ENCODE measurements around the gene OR52E2. TPM values are rescaled to one million over a fixed set of nuclear protein-coding genes. Genes with fewer than 3 reads are reported as not detected.

The OR52E2 gene
- total RNA-seq (2014; rRNA removed; shearing (Covaris generic); ENCODE audit: low replicate concordance) = not detected in 2 replicates

DNA sequence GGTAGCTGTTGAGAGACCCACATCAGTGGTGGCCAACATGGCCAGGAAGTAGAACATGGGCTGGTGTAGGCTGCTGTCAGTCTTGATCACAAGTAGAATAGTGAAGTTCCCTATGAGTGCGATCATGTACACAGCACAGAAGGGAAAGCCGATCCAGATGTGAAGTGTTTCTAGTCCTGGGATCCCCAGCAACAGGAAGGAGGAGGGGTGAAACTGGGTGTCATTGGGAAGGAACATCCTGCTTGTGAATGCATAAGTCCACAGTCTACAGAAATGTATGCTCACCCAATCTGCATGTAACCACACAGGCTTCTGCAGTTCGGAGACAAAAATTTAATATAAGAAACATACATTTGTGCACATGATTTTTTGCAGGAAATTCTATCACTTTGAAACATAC is at the start of gene OR52E2:
Gene OR52E2, minus strand, starts transcription at position 237 of the 400 bp plus-strand sequence. Its CDS starts 0 bp downstream, at position 237.
- no peaks in the 10 kb centered on the region for H3K4me1 ChIP-seq (ENCODE audit: low read length)
- no peak for DNase-seq
- H3K79me2 ChIP-seq (ENCODE audit: low read length) = no peaks in the 10 kb centered on the region
- H3K27ac ChIP-seq (ENCODE audit: low read length) = no peak within 1 kb of the TSS
- H4K20me1 ChIP-seq (ENCODE audit: insufficient read depth, low read depth, low read length) = no peaks in the 10 kb centered on the region
- no peak within 1 kb of the TSS for H3K4me3 ChIP-seq (ENCODE audit: low read length)
- H3K27me3 ChIP-seq (ENCODE audit: low read length) = no peaks in the 10 kb centered on the region
- no peak within 1 kb of the TSS for H2AFZ ChIP-seq (ENCODE audit: low read length)
- no peak within 1 kb of the TSS for H3K4me2 ChIP-seq (ENCODE audit: low read depth, low read length, poor library complexity, severe bottlenecking)
- no peaks in the 10 kb centered on the region for H3K36me3 ChIP-seq (ENCODE audit: insufficient read depth, low read length)
- H3K9me2 ChIP-seq (replicated peaks; ENCODE audit: insufficient read depth, low read length) = no peaks in the 10 kb centered on the region
- no peaks in the 10 kb centered on the region for H3K9me3 ChIP-seq (ENCODE audit: low read length)
- H3K9ac ChIP-seq (ENCODE audit: low read length) = no peak within 1 kb of the TSS

DNA sequence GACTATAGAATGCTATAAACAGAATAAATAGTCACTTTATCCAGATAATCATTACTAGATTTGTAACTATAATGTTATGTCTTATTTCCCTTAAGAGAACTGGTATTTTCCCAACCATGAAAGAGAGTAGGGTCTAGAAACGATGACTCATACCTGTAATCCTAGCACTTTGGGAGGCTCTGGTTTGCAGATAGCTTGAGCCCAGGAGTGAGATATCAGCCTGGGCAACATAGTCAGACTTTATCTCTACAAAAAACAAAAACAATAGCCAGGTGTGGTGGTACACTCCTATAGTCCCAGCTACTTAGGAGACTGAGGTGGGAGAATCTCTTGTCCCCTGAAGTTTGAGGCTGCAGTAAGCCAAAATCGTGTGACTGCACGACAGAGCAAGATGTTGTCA is 47.9 kb upstream of the OR52E2 start:
- no peak overlapping the region for H3K4me2 ChIP-seq (ENCODE audit: low read depth, low read length, poor library complexity, severe bottlenecking)
- H3K36me3 ChIP-seq (ENCODE audit: insufficient read depth, low read length) = no peaks in the 10 kb centered on the region
- no peak overlapping the region for H3K9ac ChIP-seq (ENCODE audit: low read length)
- no peak overlapping the region for H3K4me3 ChIP-seq (ENCODE audit: low read length)
- H3K27me3 ChIP-seq (ENCODE audit: low read length) = no peaks in the 10 kb centered on the region
- H3K9me2 ChIP-seq (replicated peaks; ENCODE audit: insufficient read depth, low read length) = no peaks in the 10 kb centered on the region
- no peaks in the 10 kb centered on the region for H4K20me1 ChIP-seq (ENCODE audit: insufficient read depth, low read depth, low read length)
- no peak for DNase-seq
- no peak overlapping the region for H3K27ac ChIP-seq (ENCODE audit: low read length)
- H3K79me2 ChIP-seq (ENCODE audit: low read length) = no peaks in the 10 kb centered on the region
- H2AFZ ChIP-seq (ENCODE audit: low read length) = no peak overlapping the region
- H3K4me1 ChIP-seq (ENCODE audit: low read length) = no peaks in the 10 kb centered on the region
- H3K9me3 ChIP-seq (ENCODE audit: low read length) = no peaks in the 10 kb centered on the region

- H3K79me2 ChIP-seq (ENCODE audit: low read length) = no peaks in the 10 kb centered on the region
- H3K27me3 ChIP-seq (ENCODE audit: low read length) = no peaks in the 10 kb centered on the region
- no peaks in the 10 kb centered on the region for H3K36me3 ChIP-seq (ENCODE audit: insufficient read depth, low read length)
- H2AFZ ChIP-seq (ENCODE audit: low read length) = no peak overlapping the region
- H3K4me3 ChIP-seq (ENCODE audit: low read length) = no peak overlapping the region
- H3K4me2 ChIP-seq (ENCODE audit: low read depth, low read length, poor library complexity, severe bottlenecking) = no peak overlapping the region
- no peaks in the 10 kb centered on the region for H3K9me2 ChIP-seq (replicated peaks; ENCODE audit: insufficient read depth, low read length)
- no peak overlapping the region for H3K9ac ChIP-seq (ENCODE audit: low read length)
- H3K27ac ChIP-seq (ENCODE audit: low read length) = no peak overlapping the region
- H3K9me3 ChIP-seq (ENCODE audit: low read length) = no peaks in the 10 kb centered on the region
- no peaks in the 10 kb centered on the region for H3K4me1 ChIP-seq (ENCODE audit: low read length)
- H4K20me1 ChIP-seq (ENCODE audit: insufficient read depth, low read depth, low read length) = no peaks in the 10 kb centered on the region
- DNase-seq = no peak
These were observed 43.6 kb upstream of the OR52E2 start for GRCh38 chr11:5103066-5103465.

DNA sequence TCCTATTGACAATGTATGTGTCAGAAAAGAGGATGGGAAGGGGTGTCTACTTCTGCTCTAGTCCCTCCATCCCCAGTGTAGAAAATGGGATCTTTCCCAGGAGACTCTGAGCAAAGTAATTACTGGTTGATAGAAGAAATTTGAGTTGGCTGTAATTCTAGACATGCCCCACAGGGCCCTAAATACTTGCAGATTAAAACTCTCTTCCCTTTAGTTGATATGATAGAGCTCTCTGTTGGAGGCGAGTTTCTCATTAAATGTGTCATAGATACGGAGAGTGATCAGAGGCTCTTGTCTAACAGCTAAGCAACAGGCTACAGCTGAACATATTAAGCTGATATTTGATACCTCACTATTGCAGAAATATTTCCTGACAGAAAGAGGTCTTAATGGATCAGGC is 42.8 kb upstream of the OR52E2 start:
- DNase-seq = no peak
- no peak overlapping the region for H3K4me2 ChIP-seq (ENCODE audit: low read depth, low read length, poor library complexity, severe bottlenecking)
- no peak overlapping the region for H3K27ac ChIP-seq (ENCODE audit: low read length)
- no peaks in the 10 kb centered on the region for H3K36me3 ChIP-seq (ENCODE audit: insufficient read depth, low read length)
- H2AFZ ChIP-seq (ENCODE audit: low read length) = no peak overlapping the region
- H3K9ac ChIP-seq (ENCODE audit: low read length) = no peak overlapping the region
- no peaks in the 10 kb centered on the region for H3K4me1 ChIP-seq (ENCODE audit: low read length)
- H3K9me2 ChIP-seq (replicated peaks; ENCODE audit: insufficient read depth, low read length) = no peaks in the 10 kb centered on the region
- no peaks in the 10 kb centered on the region for H3K9me3 ChIP-seq (ENCODE audit: low read length)
- no peaks in the 10 kb centered on the region for H3K27me3 ChIP-seq (ENCODE audit: low read length)
- no peaks in the 10 kb centered on the region for H3K79me2 ChIP-seq (ENCODE audit: low read length)
- H3K4me3 ChIP-seq (ENCODE audit: low read length) = no peak overlapping the region
- H4K20me1 ChIP-seq (ENCODE audit: insufficient read depth, low read depth, low read length) = no peaks in the 10 kb centered on the region

DNA sequence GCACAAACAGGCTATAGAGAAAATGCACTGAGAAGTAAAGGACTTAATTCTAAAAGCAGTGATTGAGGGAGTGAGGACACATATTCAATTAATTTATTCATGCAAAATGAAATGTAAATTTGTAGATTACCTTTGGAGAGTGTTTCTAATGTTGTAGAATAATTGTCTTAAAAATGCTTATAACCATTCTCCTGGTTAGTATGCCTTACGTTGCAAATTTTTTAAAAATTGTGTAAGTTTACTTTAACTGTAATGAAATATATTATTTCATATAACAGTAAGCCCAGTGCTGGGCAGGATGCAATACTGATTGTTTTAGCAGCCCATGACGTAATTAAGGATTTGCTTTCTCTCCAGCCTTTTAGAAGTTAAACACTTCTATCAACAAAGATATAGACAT is 36.6 kb upstream of the OR52E2 start:
- Histone ChIP-seq H3K4me2 (ENCODE audit: low read depth, low read length, poor library complexity, severe bottlenecking) (no peak overlapping the region), H3K4me3 (ENCODE audit: low read length) (no peak overlapping the region), H3K79me2 (ENCODE audit: low read length) (no peaks in the 10 kb centered on the region), H3K9me3 (ENCODE audit: low read length) (no peaks in the 10 kb centered on the region), H3K9me2 (replicated peaks; ENCODE audit: insufficient read depth, low read length) (no peaks in the 10 kb centered on the region), H4K20me1 (ENCODE audit: insufficient read depth, low read depth, low read length) (no peaks in the 10 kb centered on the region), H3K9ac (ENCODE audit: low read length) (no peak overlapping the region), H3K27ac (ENCODE audit: low read length) (no peak overlapping the region), H3K27me3 (ENCODE audit: low read length) (no peaks in the 10 kb centered on the region), H2AFZ (ENCODE audit: low read length) (no peak overlapping the region), H3K36me3 (ENCODE audit: insufficient read depth, low read length) (no peaks in the 10 kb centered on the region), H3K4me1 (ENCODE audit: low read length) (no peaks in the 10 kb centered on the region)
- no peak for DNase-seq

DNA sequence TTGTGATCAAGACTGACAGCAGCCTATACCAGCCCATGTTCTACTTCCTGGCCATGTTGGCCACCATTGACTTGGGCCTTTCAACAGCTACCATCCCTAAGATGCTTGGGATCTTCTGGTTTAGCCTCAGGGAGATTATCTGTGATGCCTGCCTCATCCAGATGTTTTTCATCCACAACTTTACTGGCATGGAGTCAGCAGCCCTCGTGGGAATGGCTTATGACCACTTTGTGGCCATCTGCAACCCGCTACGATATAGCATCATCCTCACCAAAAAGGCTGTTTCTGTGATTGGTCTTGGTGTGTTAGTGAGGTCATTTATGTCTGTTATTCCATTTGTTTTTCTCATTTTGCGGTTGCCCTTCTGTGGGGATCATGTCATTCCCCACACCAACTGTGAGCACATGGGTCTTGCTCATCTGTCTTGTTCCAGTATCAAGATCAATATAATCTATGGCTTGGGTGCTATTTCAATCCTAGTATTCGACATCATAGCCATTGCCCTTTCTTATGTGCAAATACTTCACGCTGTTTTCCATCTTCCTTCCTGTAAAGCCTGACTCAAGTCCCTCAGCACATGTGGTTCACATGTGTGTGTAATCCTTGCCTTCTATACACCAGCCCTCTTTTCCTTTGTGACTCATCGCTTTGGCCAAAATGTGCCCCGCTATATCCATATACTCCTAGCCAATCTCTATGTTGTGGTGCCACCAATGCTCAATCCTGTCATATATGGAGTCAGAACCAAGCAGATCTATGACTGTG is 33.6 kb upstream of the OR52E2 start:
- Histone ChIP-seq H2AFZ (ENCODE audit: low read length) (no peak overlapping the region), H4K20me1 (ENCODE audit: insufficient read depth, low read depth, low read length) (no peaks in the 10 kb centered on the region), H3K4me3 (ENCODE audit: low read length) (no peak overlapping the region)

GRCh38 chr11:5090668-5091067 is 31.2 kb upstream of the OR52E2 start:
- Histone ChIP-seq H3K36me3 (ENCODE audit: insufficient read depth, low read length) (no peaks in the 10 kb centered on the region), H4K20me1 (ENCODE audit: insufficient read depth, low read depth, low read length) (no peaks in the 10 kb centered on the region), H3K27me3 (ENCODE audit: low read length) (no peaks in the 10 kb centered on the region), H3K4me2 (ENCODE audit: low read depth, low read length, poor library complexity, severe bottlenecking) (no peak overlapping the region), H3K4me3 (ENCODE audit: low read length) (no peak overlapping the region), H3K9ac (ENCODE audit: low read length) (no peak overlapping the region), H3K27ac (ENCODE audit: low read length) (no peak overlapping the region), H2AFZ (ENCODE audit: low read length) (no peak overlapping the region), H3K9me3 (ENCODE audit: low read length) (no peaks in the 10 kb centered on the region), H3K9me2 (replicated peaks; ENCODE audit: insufficient read depth, low read length) (no peaks in the 10 kb centered on the region), H3K79me2 (ENCODE audit: low read length) (no peaks in the 10 kb centered on the region), H3K4me1 (ENCODE audit: low read length) (no peaks in the 10 kb centered on the region)
- DNase-seq = no peak

More for the DNA sequence above, 33.6 kb upstream of the OR52E2 start:
- Histone ChIP-seq H3K27me3 (ENCODE audit: low read length) (no peaks in the 10 kb centered on the region), H3K9ac (ENCODE audit: low read length) (no peak overlapping the region), H3K27ac (ENCODE audit: low read length) (no peak overlapping the region), H3K79me2 (ENCODE audit: low read length) (no peaks in the 10 kb centered on the region), H3K36me3 (ENCODE audit: insufficient read depth, low read length) (no peaks in the 10 kb centered on the region), H3K9me2 (replicated peaks; ENCODE audit: insufficient read depth, low read length) (no peaks in the 10 kb centered on the region), H3K9me3 (ENCODE audit: low read length) (no peaks in the 10 kb centered on the region), H3K4me2 (ENCODE audit: low read depth, low read length, poor library complexity, severe bottlenecking) (no peak overlapping the region), H3K4me1 (ENCODE audit: low read length) (no peaks in the 10 kb centered on the region)
- DNase-seq = no peak

DNA sequence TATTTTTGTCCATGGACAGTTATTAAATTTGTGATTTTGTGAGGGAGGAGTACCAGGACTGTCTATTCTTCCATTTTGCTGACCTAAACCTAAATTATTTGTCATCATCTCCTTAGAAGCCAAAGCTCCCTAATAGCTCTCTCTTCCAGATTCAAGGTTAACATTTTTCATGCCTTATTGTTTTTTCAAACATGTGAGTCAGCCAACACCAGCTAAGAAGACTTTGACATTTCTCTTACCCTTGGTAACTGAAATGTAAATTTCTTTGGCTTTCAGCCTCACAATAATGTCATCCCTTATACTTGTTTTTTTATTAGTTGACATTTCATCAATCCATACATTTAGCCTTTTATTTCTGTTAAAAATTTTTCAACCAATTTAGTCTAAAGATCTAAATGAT is 29.1 kb upstream of the OR52E2 start:
- Histone ChIP-seq H4K20me1 (ENCODE audit: insufficient read depth, low read depth, low read length) (no peaks in the 10 kb centered on the region), H2AFZ (ENCODE audit: low read length) (no peak overlapping the region), H3K79me2 (ENCODE audit: low read length) (no peaks in the 10 kb centered on the region), H3K9me2 (replicated peaks; ENCODE audit: insufficient read depth, low read length) (no peaks in the 10 kb centered on the region), H3K9me3 (ENCODE audit: low read length) (no peaks in the 10 kb centered on the region), H3K27ac (ENCODE audit: low read length) (no peak overlapping the region), H3K36me3 (ENCODE audit: insufficient read depth, low read length) (no peaks in the 10 kb centered on the region), H3K4me1 (ENCODE audit: low read length) (no peaks in the 10 kb centered on the region), H3K27me3 (ENCODE audit: low read length) (no peaks in the 10 kb centered on the region), H3K9ac (ENCODE audit: low read length) (no peak overlapping the region), H3K4me3 (ENCODE audit: low read length) (no peak overlapping the region), H3K4me2 (ENCODE audit: low read depth, low read length, poor library complexity, severe bottlenecking) (no peak overlapping the region)
- DNase-seq = no peak
